Colonic mucosa (tissue), 4 donors: ENCODE results near the gene GMPPB. TPM values are rescaled to one million over a fixed set of nuclear protein-coding genes. Genes with fewer than 3 reads are reported as not detected.
A peak's percentile ranks its signal among the peaks of the same experiment; 100 is the strongest.
"Not testable (repeated sequence)": the region's sequence is repeated elsewhere in the genome, so short reads cannot be mapped to it uniquely, and the experiment has no call there.

Experiments used
- DNase-seq: peaks from one replicate; pipeline ENCODE4 v3.0.0-alpha.2; 2020
- H3K27ac ChIP-seq: fragments of 200-600 bp; one replicate; pipeline ENCODE4 v1.8.0; 2021
- H3K27me3 ChIP-seq: fragments of 200-600 bp; one replicate; pipeline ENCODE4 v1.8.0; 2021
- H3K36me3 ChIP-seq: fragments of 200-600 bp; one replicate; pipeline ENCODE4 v1.8.0; 2021
- H3K4me1 ChIP-seq: fragments of 200-600 bp; one replicate; pipeline ENCODE4 v1.8.0; 2021; ENCODE audit warnings: mild to moderate bottlenecking
- H3K4me3 ChIP-seq: fragments of 200-600 bp; one replicate; pipeline ENCODE4 v1.8.0; 2021
- H3K9ac ChIP-seq, 2 donors: one replicate each; pipeline ENCODE4 v1.7.0; 2013; ENCODE audit warnings: control low read depth in 2 of 2, low read depth in 2 of 2, low read length in 2 of 2
- H3K9me3 ChIP-seq: fragments of 200-600 bp; one replicate; pipeline ENCODE4 v1.8.0; 2021
- CTCF ChIP-seq: fragments of 200-600 bp; IDR thresholded peaks from one replicate; pipeline ENCODE4 v1.8.0; 2022; ENCODE audit warnings: antibody characterized with exemption, mild to moderate bottlenecking
- intact Hi-C: fragments of 100-400 bp; cut with DNase I; formaldehyde crosslinking; loops from one replicate; pipeline ENCODE4 v1.14.1; 2022
- total RNA-seq, 2 donors: library from RNA; stranded (reverse); fragmentation: NEBNext Ultra II Directional in 1 of 2; extraction: Animal tissue kit (Norgen Biotek cat#: 25700) in 1 of 2; gene quantifications; one replicate each; pipeline ENCODE4 v1.2.1, GENCODE V29; 2021
- donor health status: healthy.
- donor health status: DM: no; HTN: no; CAD: no.
- donor health status: DM: no; HTN: no; CAD: no.

GMPPB gene
- total RNA-seq, 2 donors from 2014 or later = 59.6 to 127 TPM

- TF ChIP-seq CTCF = no peak
- Histone ChIP-seq H3K9me3 (no peaks in the 10 kb centered on the region), H3K4me1 (no peaks in the 10 kb centered on the region), H3K9ac (no peak overlapping the region), H3K4me3 (no peak overlapping the region), H3K36me3 (peaks cover 5% of the 10 kb centered on the region), H3K27me3 (no peaks in the 10 kb centered on the region), H3K27ac (no peak overlapping the region)
- no peak for DNase-seq
- intact Hi-C loops = loop anchor here (2.0 to 10.0 kb wide), 2 partner anchors 137 to 203 kb away; partner anchors contain the start of gene MST1R
These were observed 22.2 kb downstream of the GMPPB start for GRCh38 chr3:49701388-49702077.

GRCh38 chr3:49700453-49701128, 23.2 kb downstream of the GMPPB start:
- Histone ChIP-seq H3K27me3 (no peaks in the 10 kb centered on the region), H3K9me3 (no peaks in the 10 kb centered on the region), H3K27ac (no peak overlapping the region), H3K36me3 (peaks cover 5% of the 10 kb centered on the region), H3K4me3 (no peak overlapping the region), H3K4me1 (no peaks in the 10 kb centered on the region), H3K9ac (no peak overlapping the region)
- intact Hi-C loops = loop anchor here (10.0 kb wide), 1 partner anchor 204 kb away; the partner anchor contains the start of gene MST1R
- TF ChIP-seq CTCF = no peak
- DNase-seq = no peak

- Histone ChIP-seq H3K27ac (no peak overlapping the region), H3K9ac (no peak overlapping the region), H3K4me1 (no peaks in the 10 kb centered on the region), H3K27me3 (no peaks in the 10 kb centered on the region), H3K4me3 (no peak overlapping the region), H3K9me3 (no peaks in the 10 kb centered on the region), H3K36me3 (peaks cover 5% of the 10 kb centered on the region)
- DNase-seq = no peak
- no peak for TF ChIP-seq CTCF
- intact Hi-C loops = loop anchor here (10.0 kb wide), 1 partner anchor 205 kb away; the partner anchor contains the start of gene MST1R
These were observed 23.7 kb downstream of the GMPPB start for GRCh38 chr3:49700014-49700413.

- Histone ChIP-seq H3K27ac (no peak overlapping the region), H3K9me3 (no peaks in the 10 kb centered on the region), H3K36me3 (peaks cover 5% of the 10 kb centered on the region), H3K27me3 (no peaks in the 10 kb centered on the region), H3K4me3 (no peak overlapping the region), H3K4me1 (no peaks in the 10 kb centered on the region), H3K9ac (no peak overlapping the region)
- DNase-seq = no peak
- intact Hi-C loops = no loop called here
- no peak for TF ChIP-seq CTCF
These were observed 24.3 kb downstream of the GMPPB start for GRCh38 chr3:49699281-49699979.

- H3K27ac ChIP-seq, H3K9me3 ChIP-seq, DNase-seq, H3K4me3 ChIP-seq, H3K4me1 ChIP-seq, H3K9ac ChIP-seq, H3K36me3 ChIP-seq, H3K27me3 ChIP-seq, intact Hi-C loops: not testable (repeated sequence)
These were observed 28.3 kb downstream of the GMPPB start for GRCh38 chr3:49695350-49696015.

GRCh38 chr3:49694409-49695070, 29.2 kb downstream of the GMPPB start:
- H3K9me3 ChIP-seq, H3K27me3 ChIP-seq, H3K4me1 ChIP-seq, H3K27ac ChIP-seq, DNase-seq, H3K9ac ChIP-seq, intact Hi-C loops, H3K4me3 ChIP-seq, H3K36me3 ChIP-seq: not testable (repeated sequence)

- H3K36me3 ChIP-seq, H3K4me3 ChIP-seq, H3K27me3 ChIP-seq, H3K9ac ChIP-seq, H3K9me3 ChIP-seq, H3K4me1 ChIP-seq, intact Hi-C loops, H3K27ac ChIP-seq: not testable (repeated sequence)
- DNase-seq = peak; percentile 76
These were observed 32.3 kb downstream of the GMPPB start for GRCh38 chr3:49691481-49691880.

GRCh38 chr3:49690856-49691255, 32.9 kb downstream of the GMPPB start:
- DNase-seq, H3K36me3 ChIP-seq, H3K27ac ChIP-seq, H3K4me1 ChIP-seq, H3K9ac ChIP-seq, H3K9me3 ChIP-seq, intact Hi-C loops, H3K4me3 ChIP-seq, H3K27me3 ChIP-seq: not testable (repeated sequence)
